ENCODE data around the gene RASA3.

RASA3 gene

GRCh38 chr13:113960276-113960948, 172.0 kb downstream of the RASA3 start:
- FAIRE-seq: no peak

- FAIRE-seq: no peak
Observed at GRCh38 chr13:113959198-113959597, 173.2 kb downstream of the RASA3 start.

- FAIRE-seq: no peak
Observed at GRCh38 chr13:113958373-113958772, 174.1 kb downstream of the RASA3 start.

GRCh38 chr13:113956571-113956970, 175.9 kb downstream of the RASA3 start:
- no peak for FAIRE-seq

- no peak for FAIRE-seq
Observed at GRCh38 chr13:113955691-113956090, 176.7 kb downstream of the RASA3 start.

- FAIRE-seq: no peak
Observed at GRCh38 chr13:113955235-113955634, 177.2 kb downstream of the RASA3 start.

- no peak for FAIRE-seq
Observed at GRCh38 chr13:113954046-113954835, 178.2 kb downstream of the RASA3 start.

GRCh38 chr13:113953561-113953960, 178.9 kb downstream of the RASA3 start:
- FAIRE-seq: no peak

GRCh38 chr13:113952983-113953520, 179.4 kb downstream of the RASA3 start:
- no peak for FAIRE-seq

GRCh38 chr13:113952151-113952982, 180.1 kb downstream of the RASA3 start:
- FAIRE-seq: no peak

GRCh38 chr13:113951246-113951999, 181.0 kb downstream of the RASA3 start:
- FAIRE-seq: no peak

- no peak for FAIRE-seq
Observed at GRCh38 chr13:113950451-113951245, 181.8 kb downstream of the RASA3 start.

GRCh38 chr13:113949546-113949945, 182.9 kb downstream of the RASA3 start:
- FAIRE-seq: no peak

GRCh38 chr13:113948034-113948742, 184.2 kb downstream of the RASA3 start:
- FAIRE-seq: no peak

GRCh38 chr13:113947311-113948033, 185.0 kb downstream of the RASA3 start:
- no peak for FAIRE-seq

GRCh38 chr13:113946409-113947181, 185.8 kb downstream of the RASA3 start:
- no peak for FAIRE-seq

GRCh38 chr13:113945857-113946408, 186.5 kb downstream of the RASA3 start:
- no peak for FAIRE-seq

GRCh38 chr13:113943821-113944565, 188.4 kb downstream of the RASA3 start:
- FAIRE-seq: no peak
